DMS 273 (cell line): ENCODE data around the gene MGP.

Experiments
- DNase-seq: peaks from one replicate; lab custom pipeline; 2025; ENCODE audit not compliant: unreplicated experiment; lab: John Stamatoyannopoulos, UW

The MGP gene

DNA sequence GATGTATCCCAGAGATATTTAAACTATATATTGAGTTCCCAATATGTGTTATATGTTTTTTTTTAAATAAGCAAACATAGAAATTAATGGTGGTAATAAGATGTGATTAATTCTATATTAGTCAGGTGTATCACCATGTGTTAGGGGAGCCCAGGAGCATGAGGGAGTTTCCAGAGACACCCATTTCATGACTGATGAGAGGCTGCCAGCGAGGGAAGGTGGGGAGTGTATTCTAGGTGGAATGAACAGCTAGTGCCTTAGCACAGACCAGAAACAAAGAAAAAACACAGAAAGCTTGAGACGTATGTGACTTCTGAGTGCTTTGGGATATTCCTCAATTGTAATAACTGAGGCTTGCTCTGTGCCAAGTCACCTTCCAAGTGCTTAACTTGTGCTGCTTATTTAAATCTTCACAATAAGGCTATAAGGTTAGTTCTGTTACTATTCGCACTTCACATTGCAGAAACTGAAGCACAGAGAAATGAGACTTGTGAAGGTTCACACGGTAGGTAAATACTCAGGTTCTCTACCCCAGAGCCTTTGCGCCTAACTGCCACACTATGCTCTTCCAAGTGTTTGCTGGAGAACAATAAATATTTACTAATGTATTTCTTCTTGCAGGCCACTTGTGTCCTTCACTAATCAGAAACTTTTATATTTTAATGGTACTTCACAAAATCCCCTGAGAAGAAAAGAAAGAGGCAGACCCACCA lies 17.9 kb upstream of the MGP start:
- DNase-seq: no peak

DNA sequence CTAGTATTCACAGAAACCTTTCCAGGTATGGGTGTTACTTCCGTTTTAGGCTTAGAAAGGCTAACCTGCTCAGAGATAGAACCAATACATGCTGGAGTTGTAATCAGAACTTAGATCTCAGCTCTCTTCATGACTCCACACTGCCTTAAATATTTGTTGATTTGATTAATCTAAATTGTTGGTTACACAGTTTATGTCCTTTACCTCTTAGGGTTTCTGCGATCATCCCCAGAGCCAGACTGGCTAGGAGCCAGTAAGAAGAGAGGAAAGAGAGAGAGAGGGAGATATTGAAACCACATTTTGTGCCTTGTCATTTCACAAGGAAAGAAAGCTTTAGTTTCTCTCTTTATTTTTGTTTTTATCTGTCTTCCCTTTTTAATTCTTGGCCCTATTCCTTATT lies 16.8 kb upstream of the MGP start:
- peak; percentile 1 for DNase-seq

DNA sequence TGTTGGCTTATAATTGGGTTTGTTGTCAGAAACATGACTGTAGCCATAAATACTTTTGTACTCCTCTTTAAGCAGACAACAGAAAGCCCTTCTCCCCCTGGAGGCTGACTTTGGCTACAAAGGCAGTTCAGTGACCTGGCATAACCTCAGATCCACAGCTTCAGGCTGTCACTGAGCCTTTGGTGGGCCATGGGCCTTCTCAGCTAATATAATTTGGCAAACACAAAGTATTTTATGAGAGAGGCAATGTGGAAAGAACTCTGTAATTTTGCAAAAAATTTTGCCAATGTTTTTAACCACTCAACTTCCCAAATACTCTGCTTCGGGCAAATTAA lies 15.5 kb upstream of the MGP start:
- DNase-seq: peak; percentile 16

DNA sequence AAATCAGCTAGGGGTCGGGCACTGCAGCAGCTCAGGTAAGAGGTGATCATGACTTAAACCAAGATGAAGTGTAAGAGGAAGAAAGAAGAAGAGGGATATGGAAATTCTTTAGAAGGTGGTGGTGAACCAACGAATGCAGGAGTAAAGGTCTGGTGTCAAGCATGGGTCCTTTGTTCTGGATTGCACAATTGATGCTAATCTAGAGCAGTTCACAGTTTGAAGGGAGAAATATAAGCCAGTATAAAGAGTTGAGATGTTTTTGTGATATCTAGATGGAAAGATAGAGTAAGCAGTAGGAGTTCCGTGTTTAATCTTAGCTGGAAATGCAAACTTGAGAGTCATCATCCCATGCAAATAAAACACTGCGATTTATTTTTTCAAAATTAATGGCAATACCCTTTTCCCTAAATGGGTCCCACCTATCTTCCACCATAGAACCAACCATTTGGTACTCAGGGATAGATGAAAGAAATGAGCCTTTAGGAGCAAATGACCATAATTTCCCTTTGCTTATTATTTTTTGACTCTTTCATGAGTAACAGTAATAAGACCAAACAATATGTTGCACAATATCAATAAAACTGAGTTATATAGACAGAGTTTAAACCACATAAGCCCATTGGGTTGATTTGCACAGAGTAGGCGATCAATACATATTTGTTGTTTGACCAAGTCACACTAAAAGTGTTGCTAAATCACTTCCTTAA lies 15.0 kb upstream of the MGP start:
- DNase-seq: no peak

DNA sequence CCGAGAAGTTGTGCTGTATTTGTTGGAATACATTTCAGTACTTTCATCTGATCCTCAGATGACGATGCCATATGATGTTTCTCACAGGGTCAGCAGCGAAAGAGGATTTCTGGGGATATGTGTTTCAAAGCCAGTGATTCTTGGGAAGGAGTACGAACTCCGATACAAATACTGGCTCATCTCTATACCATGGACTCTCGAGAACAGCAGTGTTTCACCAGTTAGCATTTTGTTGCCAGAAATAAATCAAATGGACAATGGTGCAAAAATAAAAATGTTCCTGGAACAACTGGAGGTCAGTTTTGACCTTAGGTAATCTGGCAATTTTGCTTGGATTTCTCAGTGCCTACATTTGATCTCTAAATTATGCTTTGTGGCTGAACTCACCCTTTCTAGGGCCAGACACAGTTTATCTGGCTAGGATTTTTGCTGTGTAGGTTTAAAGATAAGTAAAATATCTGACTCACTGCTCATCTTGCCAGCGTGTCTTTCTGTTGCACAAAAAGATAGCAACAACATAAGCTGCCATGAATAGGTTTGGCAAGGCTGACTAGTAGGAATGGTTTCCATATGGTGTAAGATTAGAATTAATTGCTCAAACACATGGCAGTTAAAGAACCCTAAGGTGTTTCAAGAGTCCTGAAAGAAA lies 11.0 kb upstream of the MGP start:
- peak; percentile 88 for DNase-seq

DNA sequence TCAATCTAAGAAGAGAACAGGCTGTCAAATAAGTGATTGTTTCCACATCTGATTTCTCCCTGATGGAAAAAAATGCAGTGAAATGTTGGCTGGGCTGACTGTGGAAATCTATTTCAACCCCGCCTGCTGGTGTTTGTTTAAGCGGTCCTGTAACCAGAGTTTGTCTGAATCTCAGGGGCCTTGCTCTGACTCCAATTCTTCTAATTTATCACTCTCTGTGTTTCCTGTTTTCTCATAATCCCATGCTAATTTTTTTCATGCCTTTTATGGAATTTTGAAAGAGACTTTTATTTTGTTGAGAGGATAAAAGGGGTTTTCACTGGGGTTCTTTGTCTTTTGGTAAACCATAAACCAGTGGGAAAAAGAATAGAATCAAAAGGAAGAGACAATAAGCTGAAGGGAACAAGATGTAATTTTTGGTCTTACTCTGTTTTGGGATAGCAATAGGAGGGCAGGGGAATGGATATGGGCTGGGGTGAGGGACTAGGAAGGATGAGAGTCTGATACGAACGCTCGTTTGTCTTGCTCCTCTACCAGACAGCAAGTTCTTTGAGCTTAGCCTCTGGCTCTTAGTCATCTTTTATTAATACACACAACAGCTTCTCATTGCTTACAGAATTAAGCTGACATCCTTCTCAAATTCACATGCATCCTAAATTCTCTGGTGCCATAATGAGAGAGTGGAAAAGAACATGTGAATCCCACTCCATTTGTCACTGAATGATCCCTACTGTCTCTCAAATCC lies 8.0 kb upstream of the MGP start:
- no peak for DNase-seq

DNA sequence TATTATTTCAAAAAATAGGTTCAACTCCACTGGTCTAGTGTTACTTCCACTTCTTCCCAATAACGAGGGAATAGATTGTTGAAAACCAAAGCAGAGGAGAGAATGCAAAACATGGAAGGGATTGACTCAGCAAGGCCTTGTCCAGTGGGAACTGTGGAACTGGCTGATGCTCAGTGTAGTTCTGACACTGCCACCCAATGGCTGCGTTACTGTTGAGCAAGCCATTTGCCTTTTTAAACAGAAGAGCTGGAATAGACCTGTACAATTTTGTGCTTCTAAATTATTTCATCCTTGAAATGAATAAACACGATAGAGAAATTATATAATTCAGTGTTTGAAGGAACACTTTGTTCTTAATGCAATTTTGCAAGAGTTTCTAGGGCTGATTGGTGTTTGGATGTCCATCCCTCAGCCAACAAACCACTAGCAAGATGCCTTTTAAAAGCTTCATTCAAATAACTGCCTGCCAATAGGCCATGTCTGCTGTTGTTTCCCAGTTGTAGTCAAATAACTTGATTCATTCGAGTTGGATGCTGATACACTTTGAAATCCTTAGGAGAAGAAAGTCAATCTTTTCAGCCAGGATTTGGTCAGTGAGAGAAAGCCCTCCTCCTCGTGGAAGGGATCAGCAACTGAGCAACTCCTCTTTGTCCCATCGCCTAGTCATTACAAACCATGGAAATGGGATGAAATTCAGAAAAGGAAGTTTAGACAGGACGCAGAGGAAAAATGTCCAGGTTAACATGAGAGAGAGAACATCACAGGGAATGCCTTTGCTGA lies 7.3 kb upstream of the MGP start:
- DNase-seq: peak; percentile 32

DNA sequence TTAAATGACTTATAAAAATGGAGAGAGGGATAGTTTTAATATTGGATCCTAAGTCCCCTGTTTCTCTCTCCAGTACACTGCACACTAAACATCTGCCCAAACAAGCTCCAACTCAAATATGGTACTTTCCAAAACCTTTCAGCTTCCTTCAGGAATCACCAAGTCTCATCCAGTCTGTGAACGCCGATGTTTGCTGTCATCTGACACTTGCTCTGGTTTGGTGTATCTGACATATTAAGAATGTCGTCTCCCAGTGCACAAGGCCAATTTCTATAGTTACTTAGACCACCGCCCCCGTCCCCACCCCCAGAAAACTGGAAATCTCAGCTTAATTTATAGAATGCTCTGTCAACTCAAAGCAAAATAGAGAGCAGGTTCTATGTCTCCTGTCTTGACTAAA lies 5.0 kb upstream of the MGP start:
- DNase-seq: no peak

DNA sequence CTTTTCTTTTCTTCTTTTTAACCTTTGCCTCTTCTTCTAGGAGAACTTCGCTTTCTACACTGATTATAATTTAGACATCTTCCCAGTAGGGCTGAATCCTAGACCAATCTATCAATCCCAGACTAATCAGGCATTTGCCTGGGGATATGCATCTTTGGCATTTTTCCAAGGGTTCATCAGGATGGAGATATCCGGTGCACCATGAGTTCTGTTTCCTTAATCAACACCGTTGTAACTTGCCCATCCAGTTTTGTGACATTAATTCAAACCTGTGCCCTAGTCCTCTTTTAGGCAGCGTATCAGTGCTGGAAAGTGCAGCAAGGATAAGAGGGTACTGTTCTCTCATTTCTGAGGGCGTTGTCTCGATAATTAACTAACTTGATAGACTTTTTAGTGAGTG lies 617 bp upstream of the MGP start:
- DNase-seq: peak; percentile 38

DNA sequence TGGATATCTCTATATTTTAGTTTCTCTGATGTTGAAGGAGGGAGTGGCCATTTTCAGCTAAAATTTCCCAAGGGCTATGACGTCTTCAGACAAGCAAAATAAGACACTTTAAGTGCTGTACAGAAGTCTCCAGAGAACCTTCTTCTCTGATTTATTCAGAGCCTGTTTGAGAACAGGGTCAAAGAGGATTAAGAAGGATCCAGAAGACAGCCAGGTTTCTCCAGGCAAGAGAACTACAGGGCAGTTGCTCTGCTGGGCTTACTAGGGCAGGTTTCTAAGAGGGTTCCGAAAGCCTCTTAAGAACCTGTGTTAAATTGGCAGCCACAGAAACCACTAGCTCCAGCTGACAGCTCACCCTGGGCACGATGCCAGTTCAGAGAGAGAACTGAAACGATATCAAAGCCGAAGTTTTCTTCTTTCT lies 1.2 kb downstream of the MGP start:
- DNase-seq: peak; percentile 92

DNA sequence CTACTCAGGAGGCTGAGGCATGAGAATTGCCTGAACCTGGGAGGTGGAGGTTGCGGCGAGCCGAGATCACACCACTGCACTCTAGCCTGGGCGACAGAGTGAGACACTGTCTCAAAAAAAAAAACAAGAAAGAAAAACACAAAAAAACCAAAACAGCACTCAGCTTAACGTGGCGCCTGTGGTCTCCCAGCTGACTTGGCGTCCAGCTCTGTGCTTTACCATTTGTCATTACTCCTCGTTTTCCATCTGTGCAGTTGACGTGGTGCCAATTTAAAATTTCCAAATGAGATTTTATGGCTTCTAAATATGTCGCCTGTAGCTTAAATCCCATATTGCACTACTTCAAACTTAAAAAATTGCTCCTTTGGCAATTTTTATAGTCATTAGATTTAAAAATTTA lies 2.0 kb downstream of the MGP start:
- DNase-seq: peak; percentile 82

DNA sequence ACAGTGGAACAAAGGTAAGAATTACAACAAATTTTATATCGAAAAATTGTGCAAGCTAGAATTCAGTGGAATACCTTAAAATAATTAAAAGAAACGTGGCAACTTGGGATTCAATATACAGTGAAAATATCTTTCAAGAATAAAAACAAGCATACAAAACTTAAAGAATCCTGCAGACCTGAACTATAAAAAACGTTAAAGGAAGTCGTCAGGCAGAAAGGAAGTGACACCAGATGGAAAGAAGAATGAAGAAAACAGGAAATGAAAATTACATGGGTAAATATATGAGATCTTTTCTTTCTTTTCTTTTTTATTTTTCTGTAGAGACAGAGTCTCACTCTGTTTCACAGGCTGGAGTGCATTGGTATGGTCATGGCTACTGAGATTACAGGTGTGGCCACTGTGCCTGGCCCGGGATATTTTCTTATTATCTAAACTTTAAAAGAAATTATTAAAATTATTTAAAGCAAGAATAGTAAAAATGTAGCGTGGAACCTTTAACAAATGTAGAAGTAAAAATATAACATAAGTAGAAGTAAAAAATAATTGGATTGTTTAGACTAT lies 4.7 kb downstream of the MGP start:
- DNase-seq: no peak

DNA sequence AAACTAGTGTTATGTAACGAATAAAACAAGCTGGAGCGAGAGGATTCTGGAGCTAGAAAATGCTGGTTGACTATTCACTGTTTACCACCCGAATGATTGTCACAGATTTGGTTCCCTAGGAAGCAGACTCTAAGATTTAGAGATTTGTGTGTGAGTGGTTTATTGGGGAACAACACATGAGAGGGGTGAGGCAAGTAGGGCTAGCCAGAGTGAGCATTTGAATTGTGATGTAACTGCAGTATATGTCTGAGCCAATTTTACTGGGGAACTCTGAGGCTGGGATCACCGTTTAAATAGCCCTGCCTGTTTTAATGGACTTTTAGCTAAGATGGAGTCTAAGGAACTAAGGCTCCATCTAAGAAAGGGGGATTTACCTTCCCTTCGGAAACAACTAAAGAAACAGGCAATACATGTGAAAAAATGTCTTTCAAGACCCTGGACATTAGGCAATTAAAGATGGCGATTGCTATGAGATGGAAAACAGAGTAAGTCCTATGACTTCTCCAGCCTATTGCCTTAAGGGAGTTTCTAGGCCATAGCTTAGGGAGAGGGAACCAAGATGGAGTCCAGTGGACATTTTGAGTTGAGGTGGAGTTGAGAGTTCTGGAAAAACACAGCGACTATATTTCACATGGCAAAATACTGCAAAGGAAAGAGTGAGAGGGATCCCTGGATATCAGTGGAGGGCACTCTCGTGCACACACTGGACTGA lies 6.3 kb downstream of the MGP start:
- DNase-seq: no peak

DNA sequence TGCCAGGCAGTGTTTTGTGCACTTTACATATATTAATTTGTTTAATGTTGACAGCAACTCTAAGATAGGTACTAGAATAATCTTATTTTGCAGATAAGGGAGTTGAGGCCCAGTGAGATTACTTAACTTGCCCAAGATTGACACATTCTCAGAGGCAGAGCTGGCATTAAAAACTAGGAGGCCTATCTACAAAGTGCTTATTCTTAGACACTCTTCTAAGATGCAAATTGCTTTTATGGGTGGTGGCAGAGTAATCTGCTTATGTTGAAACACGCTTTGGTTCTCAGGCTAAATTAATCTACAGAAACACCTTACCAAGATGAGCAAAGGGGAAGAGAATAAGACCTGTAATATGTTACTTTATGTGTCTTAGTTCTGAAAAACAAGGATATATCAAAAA lies 7.2 kb downstream of the MGP start:
- DNase-seq: no peak

DNA sequence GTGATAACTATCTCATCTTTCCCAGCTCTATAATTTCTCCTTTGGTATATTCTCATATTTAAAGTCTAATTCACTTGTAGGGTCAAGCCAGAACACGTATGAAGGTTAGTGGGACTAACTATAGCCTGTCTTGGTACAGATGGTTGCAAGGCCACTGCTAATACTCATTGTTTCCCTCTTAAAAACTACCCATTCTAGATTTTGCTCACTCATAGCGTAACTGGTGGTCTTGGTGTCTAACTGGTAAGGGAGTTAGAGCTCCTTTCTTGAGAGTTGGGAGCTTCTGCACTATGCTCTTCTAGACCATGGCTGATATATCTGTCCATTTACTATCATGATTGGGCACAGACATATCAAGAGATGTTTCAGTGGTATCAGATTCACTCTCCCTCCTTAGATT lies 8.8 kb downstream of the MGP start:
- no peak for DNase-seq

DNA sequence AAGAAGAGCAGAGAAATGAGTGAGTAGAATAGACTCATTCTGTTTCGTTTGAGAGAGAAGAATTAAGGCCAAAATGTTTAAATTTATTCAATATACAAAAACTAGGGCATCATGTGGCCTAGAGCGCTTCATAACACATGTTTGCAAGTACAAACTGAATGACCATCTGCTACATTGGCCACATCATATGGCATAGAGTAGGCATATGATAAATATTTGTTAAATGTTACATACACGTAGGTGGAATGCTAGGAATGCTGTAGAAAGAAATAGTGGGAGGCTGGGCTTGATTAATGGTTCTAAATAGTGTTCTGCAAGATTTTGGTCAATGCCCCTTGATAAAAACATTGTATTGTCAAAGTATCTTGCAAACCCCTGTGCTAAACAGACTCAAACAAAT lies 10.8 kb downstream of the MGP start:
- DNase-seq: peak; percentile 66

DNA sequence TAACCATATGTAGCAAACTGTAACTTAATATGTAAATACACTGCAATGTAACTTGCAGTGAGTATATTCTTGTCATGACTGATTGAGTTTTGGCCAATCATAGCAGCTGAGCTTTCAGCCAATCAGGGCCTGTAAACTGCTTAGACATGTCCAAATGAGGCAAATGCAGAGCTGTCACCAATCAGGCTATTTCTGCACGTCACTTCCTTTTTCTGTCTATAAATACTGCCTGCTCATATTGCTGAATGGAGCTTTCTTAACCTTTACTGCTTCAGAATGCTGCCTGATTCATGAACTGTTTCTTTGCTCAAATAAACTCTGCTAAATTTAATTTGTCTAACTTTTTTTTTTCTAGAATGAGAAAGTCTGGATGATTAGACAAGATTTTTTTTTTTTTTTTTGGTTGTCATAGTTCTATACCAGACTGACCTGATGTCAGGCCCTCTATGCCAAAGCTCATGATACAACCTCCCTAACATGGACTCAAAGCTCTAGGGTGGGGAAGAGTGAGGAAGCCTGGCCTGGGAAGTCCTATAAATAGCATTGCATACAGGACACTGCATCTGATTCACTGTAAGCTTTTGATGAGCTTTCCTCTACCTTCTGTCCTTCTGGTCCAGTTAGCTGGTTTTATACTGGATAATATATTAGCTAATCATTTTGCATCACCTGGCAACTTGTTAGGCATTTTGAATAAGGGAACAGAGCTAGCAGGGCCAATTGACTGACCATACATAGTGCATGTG lies 12.0 kb downstream of the MGP start:
- DNase-seq: peak; percentile 67

DNA sequence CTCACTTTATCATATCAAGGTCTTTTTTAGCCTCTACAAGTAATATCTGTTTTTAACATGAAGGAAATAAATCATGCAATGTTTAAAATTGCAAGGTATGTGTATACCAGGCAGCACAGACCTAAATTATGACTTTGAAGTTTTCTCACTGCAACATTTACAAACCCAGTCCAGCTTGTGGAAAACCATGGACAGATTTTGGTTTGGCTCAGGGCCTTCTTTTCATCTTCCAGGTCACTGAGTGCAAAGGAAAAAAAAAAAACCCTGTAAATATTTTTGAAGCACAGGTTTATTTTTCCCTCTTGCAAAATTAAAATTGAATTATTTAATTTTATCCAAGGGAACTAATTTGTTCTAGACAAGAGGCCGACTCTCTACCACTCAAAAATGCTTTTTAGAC lies 13.8 kb downstream of the MGP start:
- DNase-seq: no peak

DNA sequence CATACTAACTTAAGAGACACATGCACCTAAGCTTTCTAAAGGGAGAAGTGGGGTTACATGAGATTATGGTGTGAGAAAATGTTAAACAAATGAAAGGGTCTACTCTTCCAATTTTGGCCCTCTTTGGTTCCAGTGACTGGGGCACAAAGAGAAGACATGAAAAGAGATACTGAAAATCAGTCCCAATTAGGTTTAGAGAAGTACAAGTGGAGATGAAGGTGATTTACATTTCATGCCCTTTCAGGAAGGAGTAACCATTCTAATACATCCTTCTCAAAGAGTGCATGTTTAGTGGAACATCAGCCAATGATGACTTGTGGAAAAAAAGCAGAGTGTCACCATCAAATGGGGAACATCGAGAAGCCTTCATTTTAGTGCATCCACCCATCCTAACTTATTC lies 14.4 kb downstream of the MGP start:
- DNase-seq: no peak
